GM12878 (cell line): ENCODE results near the gene CBFA2T3.

ENCODE experiments used
- CTCF ChIP-seq, 3 experiments: IDR thresholded peaks in 2 of 3; conservative IDR thresholded peaks in 1 of 3; 2 replicates each; pipeline ENCODE4 v1.5.1; 2011; ENCODE audit warnings: low read depth in 3 of 3, low read length in 3 of 3, mild to moderate bottlenecking in 3 of 3, control low read depth in 2 of 3, moderate library complexity in 2 of 3, inconsistent platforms in 1 of 3, mixed read lengths in 1 of 3; ENCODE audit not compliant: control insufficient read depth in 2 of 3, insufficient read depth in 1 of 3; ENCODE audit errors: extremely low read depth in 1 of 3
- EZH2 ChIP-seq: IDR thresholded peaks from 2 replicates; pipeline ENCODE4 v1.6.1; 2012; ENCODE audit warnings: low read depth, mild to moderate bottlenecking, control low read depth, inconsistent platforms, low read length, borderline replicate concordance; ENCODE audit not compliant: control insufficient read depth
- GATAD2B ChIP-seq: fragments of 450-650 bp; conservative IDR thresholded peaks from 2 replicates; pipeline ENCODE4 v1.6.1; 2017; ENCODE audit warnings: low read depth, mild to moderate bottlenecking, moderate library complexity

GRCh38 chr16:88882358-88883030 lies 94.5 kb downstream of the CBFA2T3 start:
- TF ChIP-seq CTCF (IDR thresholded peaks at IDR 0.05 in 2 of 3, conservative IDR thresholded peaks at IDR 0.05 in 1 of 3; ENCODE audit: control insufficient read depth in 2 of 3, extremely low read depth in 1 of 3, insufficient read depth in 1 of 3, low read depth in 3 of 3, low read length in 3 of 3) (no peak), GATAD2B (no peak), EZH2 (no peak)
